ENCODE measurements around the gene WT1. TPM values are rescaled to one million over a fixed set of nuclear protein-coding genes. Genes with fewer than 3 reads are reported as not detected.

The WT1 gene
- polyA plus RNA-seq, 3 donors = 194 to 254 (median 236) TPM

GRCh38 chr11:32448232-32448631 is 12.9 kb upstream of the WT1 start:
- no peak for DNase-seq (ENCODE audit: extremely low read depth in 1 of 11, low read depth in 9 of 11, low spot score in 4 of 11)

GRCh38 chr11:32447252-32447651 is 11.9 kb upstream of the WT1 start:
- DNase-seq (ENCODE audit: extremely low read depth in 1 of 11, low read depth in 9 of 11, low spot score in 4 of 11) = no peak

- no peak for DNase-seq (ENCODE audit: extremely low read depth in 1 of 11, low read depth in 9 of 11, low spot score in 4 of 11)
These were observed 10.9 kb upstream of the WT1 start for GRCh38 chr11:32446227-32446626.

- DNase-seq (ENCODE audit: extremely low read depth in 1 of 11, low read depth in 9 of 11, low spot score in 4 of 11) = no peak
These were observed 8.8 kb upstream of the WT1 start for GRCh38 chr11:32444186-32444585.

GRCh38 chr11:32440916-32441315 is 5.6 kb upstream of the WT1 start:
- no peak for DNase-seq (ENCODE audit: extremely low read depth in 1 of 11, low read depth in 9 of 11, low spot score in 4 of 11)

GRCh38 chr11:32440312-32440908 is 5.1 kb upstream of the WT1 start:
- no peak for DNase-seq (ENCODE audit: extremely low read depth in 1 of 11, low read depth in 9 of 11, low spot score in 4 of 11)

GRCh38 chr11:32439501-32440210 is 4.3 kb upstream of the WT1 start:
- no peak for DNase-seq (ENCODE audit: extremely low read depth in 1 of 11, low read depth in 9 of 11, low spot score in 4 of 11)

GRCh38 chr11:32438866-32439489 is 3.6 kb upstream of the WT1 start:
- DNase-seq (ENCODE audit: extremely low read depth in 1 of 11, low read depth in 9 of 11, low spot score in 4 of 11) = no peak

GRCh38 chr11:32438346-32438865 is 3.1 kb upstream of the WT1 start:
- no peak for DNase-seq (ENCODE audit: extremely low read depth in 1 of 11, low read depth in 9 of 11, low spot score in 4 of 11)

- DNase-seq (ENCODE audit: extremely low read depth in 1 of 11, low read depth in 9 of 11, low spot score in 4 of 11) = no peak
These were observed 2.4 kb upstream of the WT1 start for GRCh38 chr11:32437495-32438345.

GRCh38 chr11:32436751-32437494 is 1.6 kb upstream of the WT1 start:
- no peak for DNase-seq (ENCODE audit: extremely low read depth in 1 of 11, low read depth in 9 of 11, low spot score in 4 of 11)

GRCh38 chr11:32435942-32436750 is 807 bp upstream of the WT1 start:
- no peak for DNase-seq (ENCODE audit: extremely low read depth in 1 of 11, low read depth in 9 of 11, low spot score in 4 of 11)

- no peak for DNase-seq (ENCODE audit: extremely low read depth in 1 of 11, low read depth in 9 of 11, low spot score in 4 of 11)
These were observed 223 bp downstream of the WT1 start for GRCh38 chr11:32435152-32435480.

- no peak for DNase-seq (ENCODE audit: extremely low read depth in 1 of 11, low read depth in 9 of 11, low spot score in 4 of 11)
These were observed 785 bp downstream of the WT1 start for GRCh38 chr11:32434356-32435151.

- no peak for DNase-seq (ENCODE audit: extremely low read depth in 1 of 11, low read depth in 9 of 11, low spot score in 4 of 11)
These were observed 1.4 kb downstream of the WT1 start for GRCh38 chr11:32433914-32434355.

- no peak for DNase-seq (ENCODE audit: extremely low read depth in 1 of 11, low read depth in 9 of 11, low spot score in 4 of 11)
These were observed 2.0 kb downstream of the WT1 start for GRCh38 chr11:32433101-32433913.

All from renal cortex interstitium (tissue), 11 donors.